ENCODE results near the gene ACE. TPM values are rescaled to one million over a fixed set of nuclear protein-coding genes. Genes with fewer than 3 reads are reported as not detected.

ACE gene
- total RNA-seq, 6 donors from 2014 or later = 21.1 to 90.6 (median 65.1) TPM

GRCh38 chr17:63546308-63547082 lies 69.6 kb downstream of the ACE start:
- DNase-seq (peak in 1 of 2 donors; percentile 8), ATAC-seq (ENCODE audit: low FRiP score in 2 of 2) (no peak)
- no peak overlapping the region for H3K4me3 ChIP-seq
- peaks cover 6 to 15% (median 10%) of the 10 kb centered on the region in 4 donors for H3K4me1 ChIP-seq
- no peaks in the 10 kb centered on the region for H3K9me3 ChIP-seq
- no peaks in the 10 kb centered on the region for H3K36me3 ChIP-seq
- no peak for TF ChIP-seq POLR2AphosphoS5 (IDR thresholded peaks at IDR 0.05)
- TF ChIP-seq CTCF (IDR thresholded peaks at IDR 0.05) = no peak
- no peak for TF ChIP-seq POLR2A (IDR thresholded peaks at IDR 0.05)
- no peak for TF ChIP-seq EP300 (IDR thresholded peaks at IDR 0.05)
- no peak overlapping the region for H3K27ac ChIP-seq
- H3K27me3 ChIP-seq = no peaks in the 10 kb centered on the region
- WGBS, 2 donors = 91 to 92% methylated on average over 5 to 9 of the region's 9 CpGs

GRCh38 chr17:63547083-63547523 lies 70.2 kb downstream of the ACE start:
- Histone ChIP-seq H3K4me1 (peaks cover 6 to 21% (median 14%) of the 10 kb centered on the region in 4 donors), H3K36me3 (no peaks in the 10 kb centered on the region), H3K4me3 (no peak overlapping the region), H3K27me3 (no peaks in the 10 kb centered on the region), H3K27ac (no peak overlapping the region), H3K9me3 (no peaks in the 10 kb centered on the region)
- WGBS, 2 donors = 74 to 77% methylated on average over 5 of the region's 5 CpGs
- TF ChIP-seq POLR2A (IDR thresholded peaks at IDR 0.05) (no peak), POLR2AphosphoS5 (IDR thresholded peaks at IDR 0.05) (no peak), CTCF (IDR thresholded peaks at IDR 0.05) (no peak), EP300 (IDR thresholded peaks at IDR 0.05) (no peak)
- ATAC-seq (ENCODE audit: low FRiP score in 2 of 2) (no peak), DNase-seq (no peak)

Other genes with a start within 250 kb of the ACE start
- 100 to 1,000 TPM in 1 of 6 donors, 10 to 100 TPM in 5; 53.7 to 124 (median 64.4) TPM for gene CYB561, start 30.8 kb upstream of the ACE start, total RNA-seq
- gene KCNH6, start 46.3 kb downstream of the ACE start, total RNA-seq = 1 to 10 TPM in 1 of 6 donors, under 1 TPM in 3, not detected in 2; 0.22 to 4.2 (median 0.31) TPM
- 10 to 100 TPM; 26.0 to 86.3 (median 42.3) TPM for gene DCAF7, start 73.4 kb downstream of the ACE start, total RNA-seq
- 10 to 100 TPM in 5 of 6 donors, 1 to 10 TPM in 1; 6.3 to 17.5 (median 13.5) TPM for gene TACO1, start 123.8 kb downstream of the ACE start, total RNA-seq
- gene MAP3K3, start 145.4 kb downstream of the ACE start, total RNA-seq = 100 to 1,000 TPM in 1 of 6 donors, 10 to 100 TPM in 5; 55.1 to 116 (median 60.4) TPM
- gene LIMD2, start 223.1 kb downstream of the ACE start, total RNA-seq = 100 to 1,000 TPM in 1 of 6 donors, 10 to 100 TPM in 5; 13.2 to 115 (median 21.6) TPM